Measurements from ENCODE around the gene ZNF500.
"Not testable (repeated sequence)": the region's sequence is repeated elsewhere in the genome, so short reads cannot be mapped to it uniquely, and the experiment has no call there.

ZNF500 gene

DNA sequence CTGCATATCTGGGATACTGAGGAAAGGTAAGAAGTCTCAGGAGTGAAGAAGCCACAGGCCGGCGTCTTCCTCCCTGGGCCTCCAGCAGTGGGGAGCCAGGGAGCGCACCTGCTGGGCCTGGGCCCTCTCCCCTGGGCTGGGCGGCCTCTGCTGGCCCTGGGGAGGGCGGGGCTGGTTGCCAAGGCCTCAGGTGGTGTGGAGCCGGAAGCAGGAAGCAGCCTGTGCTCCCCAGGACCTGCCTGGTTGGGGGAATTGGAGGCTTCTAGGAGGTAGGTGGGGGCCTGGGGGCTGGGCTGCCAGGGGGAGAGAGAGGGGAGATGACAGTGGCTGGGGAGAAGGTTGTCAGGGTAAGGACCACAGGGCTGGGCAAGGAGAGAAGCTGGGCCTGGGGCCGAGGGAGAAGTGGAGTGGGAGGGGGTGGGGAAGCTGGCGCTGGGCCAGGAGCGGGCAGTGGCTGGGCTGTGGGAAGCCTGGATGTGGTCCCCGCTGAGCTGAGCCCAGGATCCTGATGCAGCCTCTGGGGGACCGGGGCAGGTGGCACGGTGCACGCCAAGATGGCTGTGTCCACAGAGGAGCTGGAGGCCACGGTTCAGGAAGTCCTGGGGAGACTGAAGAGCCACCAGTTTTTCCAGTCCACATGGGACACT lies 28.3 kb upstream of the ZNF500 start, which contains the start of gene SMIM22:
Gene SMIM22 (plus strand): TSS at position 189 of the 647 bp plus-strand sequence. CDS start 366 bp downstream, at position 555.
- Histone ChIP-seq H3K27me3 (ENCODE audit: control insufficient read depth in 1 of 2, insufficient read depth in 2 of 2, low read length in 2 of 2) (no peaks in the 10 kb centered on the region), H3K36me3 (ENCODE audit: control insufficient read depth in 2 of 2, insufficient read depth in 2 of 2, low read length in 2 of 2) (peaks cover 10 to 25% of the 10 kb centered on the region in 2 donors), H3K27ac (ENCODE audit: low read length) (no peak within 1 kb of the TSS), H3K9ac (ENCODE audit: low read length in 2 of 2) (no peak within 1 kb of the TSS), H3K4me3 (ENCODE audit: low read length in 2 of 2) (no peak within 1 kb of the TSS), H3K9me3 (ENCODE audit: control insufficient read depth in 2 of 2, low read length in 2 of 2) (no peaks in the 10 kb centered on the region), H3K4me1 (ENCODE audit: control insufficient read depth, insufficient read depth, low read length) (peaks cover 2% of the 10 kb centered on the region)

- peaks cover 3 to 10% of the 10 kb centered on the region in 2 donors for H3K36me3 ChIP-seq (ENCODE audit: control insufficient read depth in 2 of 2, insufficient read depth in 2 of 2, low read length in 2 of 2)
- H3K27ac ChIP-seq (ENCODE audit: low read length), result no peak overlapping the region
- H3K27me3 ChIP-seq (ENCODE audit: control insufficient read depth in 1 of 2, insufficient read depth in 2 of 2, low read length in 2 of 2), result peaks cover 0 to 2% of the 10 kb centered on the region in 2 donors
- H3K4me1 ChIP-seq (ENCODE audit: control insufficient read depth, insufficient read depth, low read length), result no peaks in the 10 kb centered on the region
- no peak overlapping the region for H3K9ac ChIP-seq (ENCODE audit: low read length in 2 of 2)
- H3K4me3 ChIP-seq (ENCODE audit: low read length in 2 of 2), result no peak overlapping the region
- H3K9me3 ChIP-seq (ENCODE audit: control insufficient read depth in 2 of 2, low read length in 2 of 2), result no peaks in the 10 kb centered on the region
These were observed 26.1 kb upstream of the ZNF500 start for GRCh38 chr16:4792951-4793513.

DNA sequence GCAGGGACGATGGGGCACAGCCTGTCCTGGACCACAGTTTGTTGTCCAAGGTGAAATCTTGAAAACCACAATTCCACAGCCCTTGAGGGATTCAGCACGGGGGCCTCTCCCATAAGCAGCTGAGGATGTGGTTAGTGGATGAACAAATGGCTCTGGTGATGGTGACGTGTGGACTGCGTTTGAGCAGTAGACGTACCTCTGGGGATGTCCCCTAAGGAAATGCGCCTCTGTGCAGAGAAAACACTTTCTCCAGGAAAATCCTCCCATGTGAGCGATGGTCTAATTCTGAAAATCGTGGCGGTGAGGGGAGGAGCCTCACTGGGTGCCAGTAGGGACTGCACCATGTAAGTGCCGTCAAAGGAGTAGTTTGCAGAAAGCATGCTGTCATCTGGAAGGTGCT lies 23.9 kb upstream of the ZNF500 start:
- Histone ChIP-seq H3K27me3 (ENCODE audit: control insufficient read depth in 1 of 2, insufficient read depth in 2 of 2, low read length in 2 of 2) (peaks cover 0 to 2% of the 10 kb centered on the region in 2 donors), H3K36me3 (ENCODE audit: control insufficient read depth in 2 of 2, insufficient read depth in 2 of 2, low read length in 2 of 2) (peaks cover 0 to under 1% of the 10 kb centered on the region in 2 donors), H3K4me1 (ENCODE audit: control insufficient read depth, insufficient read depth, low read length) (no peaks in the 10 kb centered on the region), H3K27ac (ENCODE audit: low read length) (no peak overlapping the region), H3K9ac (ENCODE audit: low read length in 2 of 2) (no peak overlapping the region), H3K4me3 (ENCODE audit: low read length in 2 of 2) (no peak overlapping the region), H3K9me3 (ENCODE audit: control insufficient read depth in 2 of 2, low read length in 2 of 2) (no peaks in the 10 kb centered on the region)

GRCh38 chr16:4790261-4790660 lies 23.3 kb upstream of the ZNF500 start:
- Histone ChIP-seq H3K4me1 (ENCODE audit: control insufficient read depth, insufficient read depth, low read length) (no peaks in the 10 kb centered on the region), H3K4me3 (ENCODE audit: low read length in 2 of 2) (no peak overlapping the region), H3K36me3 (ENCODE audit: control insufficient read depth in 2 of 2, insufficient read depth in 2 of 2, low read length in 2 of 2) (no peaks in the 10 kb centered on the region)

DNA sequence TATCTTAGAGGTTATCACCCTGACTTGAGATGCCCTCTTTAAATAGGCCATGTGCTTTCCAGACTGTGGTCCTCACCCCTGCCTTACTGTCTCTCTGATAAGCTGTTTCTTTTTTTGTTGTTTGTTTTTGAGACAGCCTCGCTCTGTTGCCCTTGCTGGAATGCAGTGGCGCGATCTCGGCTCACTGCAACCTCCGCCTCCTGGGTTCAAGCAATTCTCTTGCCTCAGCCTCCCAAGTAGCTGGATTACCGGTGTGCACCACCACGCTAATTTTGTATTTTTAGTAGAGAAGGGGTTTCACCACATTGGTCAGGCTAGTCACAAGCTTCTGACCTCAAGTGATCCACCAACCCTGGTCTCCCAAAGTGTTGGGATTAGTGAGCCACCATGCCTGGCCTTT lies 21.9 kb upstream of the ZNF500 start:
- no peaks in the 10 kb centered on the region for H3K9me3 ChIP-seq (ENCODE audit: control insufficient read depth in 2 of 2, low read length in 2 of 2)
- no peak overlapping the region for H3K9ac ChIP-seq (ENCODE audit: low read length in 2 of 2)
- H3K36me3 ChIP-seq (ENCODE audit: control insufficient read depth in 2 of 2, insufficient read depth in 2 of 2, low read length in 2 of 2), result no peaks in the 10 kb centered on the region
- peaks cover 0 to 2% of the 10 kb centered on the region in 2 donors for H3K27me3 ChIP-seq (ENCODE audit: control insufficient read depth in 1 of 2, insufficient read depth in 2 of 2, low read length in 2 of 2)
- H3K4me1 ChIP-seq (ENCODE audit: control insufficient read depth, insufficient read depth, low read length), result no peaks in the 10 kb centered on the region
- H3K27ac ChIP-seq (ENCODE audit: low read length), result no peak overlapping the region
- H3K4me3 ChIP-seq (ENCODE audit: low read length in 2 of 2), result no peak overlapping the region

More at GRCh38 chr16:4790261-4790660, 23.3 kb upstream of the ZNF500 start:
- Histone ChIP-seq H3K9me3 (ENCODE audit: control insufficient read depth in 2 of 2, low read length in 2 of 2) (no peaks in the 10 kb centered on the region), H3K27ac (ENCODE audit: low read length) (no peak overlapping the region), H3K9ac (ENCODE audit: low read length in 2 of 2) (no peak overlapping the region), H3K27me3 (ENCODE audit: control insufficient read depth in 1 of 2, insufficient read depth in 2 of 2, low read length in 2 of 2) (peaks cover 0 to 2% of the 10 kb centered on the region in 2 donors)

GRCh38 chr16:4788489-4788889 lies 21.5 kb upstream of the ZNF500 start:
- Histone ChIP-seq H3K27me3 (ENCODE audit: control insufficient read depth in 1 of 2, insufficient read depth in 2 of 2, low read length in 2 of 2) (peaks cover 0 to 2% of the 10 kb centered on the region in 2 donors), H3K36me3 (ENCODE audit: control insufficient read depth in 2 of 2, insufficient read depth in 2 of 2, low read length in 2 of 2) (no peaks in the 10 kb centered on the region), H3K4me1 (ENCODE audit: control insufficient read depth, insufficient read depth, low read length) (no peaks in the 10 kb centered on the region), H3K4me3 (ENCODE audit: low read length in 2 of 2) (no peak overlapping the region), H3K9ac (ENCODE audit: low read length in 2 of 2) (no peak overlapping the region), H3K27ac (ENCODE audit: low read length) (no peak overlapping the region), H3K9me3 (ENCODE audit: control insufficient read depth in 2 of 2, low read length in 2 of 2) (no peaks in the 10 kb centered on the region)

DNA sequence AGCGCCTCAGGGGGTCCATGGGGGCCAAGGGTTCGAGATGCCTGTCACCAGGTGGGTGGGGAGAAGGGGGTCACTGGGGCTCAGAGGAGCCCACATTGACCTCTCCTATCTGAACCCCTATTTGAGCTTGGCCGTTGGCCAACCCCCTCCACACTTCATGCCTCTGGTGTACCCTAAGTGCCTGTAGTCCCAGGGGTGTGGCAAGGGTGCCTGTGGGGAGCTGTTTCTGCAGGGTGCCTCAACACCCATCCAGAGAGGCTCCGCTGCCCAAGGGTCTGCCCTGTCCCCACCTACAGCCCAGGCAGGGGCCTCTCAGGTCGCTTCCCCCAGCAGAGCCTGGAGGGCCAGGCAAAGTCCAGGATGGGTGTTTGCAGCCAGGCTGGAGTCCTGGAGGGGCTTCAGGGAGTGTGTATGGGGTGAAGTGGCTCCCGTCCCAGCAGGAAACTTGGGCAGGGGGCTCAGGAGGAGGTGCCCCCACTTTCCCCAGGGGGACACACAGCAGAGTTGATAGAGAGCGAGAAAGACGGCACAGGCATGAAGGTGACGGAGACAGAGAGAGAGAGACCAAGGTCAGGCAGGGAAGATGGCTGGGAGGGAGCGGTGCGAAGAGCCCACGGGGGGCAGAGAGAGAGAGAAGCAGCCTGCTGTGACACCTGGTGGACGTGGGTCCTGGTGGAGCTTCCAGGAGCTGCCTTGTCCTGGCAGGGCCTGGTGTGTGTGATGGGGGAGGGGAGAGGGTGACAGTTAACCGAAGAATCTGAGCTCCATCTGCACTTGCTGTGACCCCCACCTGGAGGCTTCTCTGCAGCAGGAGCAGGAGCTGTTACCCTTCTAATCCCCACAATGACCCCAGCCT lies 20.9 kb upstream of the ZNF500 start, which contains the start of gene SEPTIN12:
Gene SEPTIN12 (minus strand): TSS at position 719 of the 856 bp plus-strand sequence. CDS start 700 bp downstream, at position 19.
- Histone ChIP-seq H3K9ac (ENCODE audit: low read length in 2 of 2) (no peak within 1 kb of the TSS), H3K27ac (ENCODE audit: low read length) (no peak within 1 kb of the TSS), H3K27me3 (ENCODE audit: control insufficient read depth in 1 of 2, insufficient read depth in 2 of 2, low read length in 2 of 2) (peaks cover 0 to 2% of the 10 kb centered on the region in 2 donors), H3K36me3 (ENCODE audit: control insufficient read depth in 2 of 2, insufficient read depth in 2 of 2, low read length in 2 of 2) (no peaks in the 10 kb centered on the region), H3K9me3 (ENCODE audit: control insufficient read depth in 2 of 2, low read length in 2 of 2) (no peaks in the 10 kb centered on the region), H3K4me1 (ENCODE audit: control insufficient read depth, insufficient read depth, low read length) (no peaks in the 10 kb centered on the region), H3K4me3 (ENCODE audit: low read length in 2 of 2) (no peak within 1 kb of the TSS)

- Histone ChIP-seq H3K27ac (ENCODE audit: low read length) (no peak overlapping the region), H3K4me1 (ENCODE audit: control insufficient read depth, insufficient read depth, low read length) (no peaks in the 10 kb centered on the region), H3K9ac (ENCODE audit: low read length in 2 of 2) (no peak overlapping the region), H3K36me3 (ENCODE audit: control insufficient read depth in 2 of 2, insufficient read depth in 2 of 2, low read length in 2 of 2) (no peaks in the 10 kb centered on the region), H3K9me3 (ENCODE audit: control insufficient read depth in 2 of 2, low read length in 2 of 2) (no peaks in the 10 kb centered on the region), H3K4me3 (ENCODE audit: low read length in 2 of 2) (no peak overlapping the region), H3K27me3 (ENCODE audit: control insufficient read depth in 1 of 2, insufficient read depth in 2 of 2, low read length in 2 of 2) (peaks cover 0 to 2% of the 10 kb centered on the region in 2 donors)
These were observed 20.1 kb upstream of the ZNF500 start for GRCh38 chr16:4787068-4787467.

GRCh38 chr16:4785758-4786433 lies 18.9 kb upstream of the ZNF500 start:
- Histone ChIP-seq H3K9me3 (ENCODE audit: control insufficient read depth in 2 of 2, low read length in 2 of 2) (no peaks in the 10 kb centered on the region), H3K27ac (ENCODE audit: low read length) (no peak overlapping the region), H3K9ac (ENCODE audit: low read length in 2 of 2) (no peak overlapping the region), H3K27me3 (ENCODE audit: control insufficient read depth in 1 of 2, insufficient read depth in 2 of 2, low read length in 2 of 2) (peaks cover 0 to 2% of the 10 kb centered on the region in 2 donors), H3K36me3 (ENCODE audit: control insufficient read depth in 2 of 2, insufficient read depth in 2 of 2, low read length in 2 of 2) (no peaks in the 10 kb centered on the region), H3K4me1 (ENCODE audit: control insufficient read depth, insufficient read depth, low read length) (no peaks in the 10 kb centered on the region), H3K4me3 (ENCODE audit: low read length in 2 of 2) (no peak overlapping the region)

- H3K36me3 ChIP-seq (ENCODE audit: control insufficient read depth in 2 of 2, insufficient read depth in 2 of 2, low read length in 2 of 2); H3K4me3 ChIP-seq (ENCODE audit: low read length in 2 of 2); H3K27ac ChIP-seq (ENCODE audit: low read length); H3K9ac ChIP-seq (ENCODE audit: low read length in 2 of 2); H3K4me1 ChIP-seq (ENCODE audit: control insufficient read depth, insufficient read depth, low read length); H3K9me3 ChIP-seq (ENCODE audit: control insufficient read depth in 2 of 2, low read length in 2 of 2); H3K27me3 ChIP-seq (ENCODE audit: control insufficient read depth in 1 of 2, insufficient read depth in 2 of 2, low read length in 2 of 2): not testable (repeated sequence)
These were observed 17.6 kb upstream of the ZNF500 start for GRCh38 chr16:4784444-4784987.
